NK-92 treated with Interleukin-12 subunit alpha and Interleukin-12 subunit beta, amount 100 ng/mL, for 24 hours (cell line): ENCODE measurements around the gene VMAC.
"Not testable (repeated sequence)": the region's sequence is repeated elsewhere in the genome, so short reads cannot be mapped to it uniquely, and the experiment has no call there.

Source experiments
- DNase-seq: peaks from one replicate; lab custom pipeline; 2025; lab: John Stamatoyannopoulos, UW

Gene VMAC

DNA sequence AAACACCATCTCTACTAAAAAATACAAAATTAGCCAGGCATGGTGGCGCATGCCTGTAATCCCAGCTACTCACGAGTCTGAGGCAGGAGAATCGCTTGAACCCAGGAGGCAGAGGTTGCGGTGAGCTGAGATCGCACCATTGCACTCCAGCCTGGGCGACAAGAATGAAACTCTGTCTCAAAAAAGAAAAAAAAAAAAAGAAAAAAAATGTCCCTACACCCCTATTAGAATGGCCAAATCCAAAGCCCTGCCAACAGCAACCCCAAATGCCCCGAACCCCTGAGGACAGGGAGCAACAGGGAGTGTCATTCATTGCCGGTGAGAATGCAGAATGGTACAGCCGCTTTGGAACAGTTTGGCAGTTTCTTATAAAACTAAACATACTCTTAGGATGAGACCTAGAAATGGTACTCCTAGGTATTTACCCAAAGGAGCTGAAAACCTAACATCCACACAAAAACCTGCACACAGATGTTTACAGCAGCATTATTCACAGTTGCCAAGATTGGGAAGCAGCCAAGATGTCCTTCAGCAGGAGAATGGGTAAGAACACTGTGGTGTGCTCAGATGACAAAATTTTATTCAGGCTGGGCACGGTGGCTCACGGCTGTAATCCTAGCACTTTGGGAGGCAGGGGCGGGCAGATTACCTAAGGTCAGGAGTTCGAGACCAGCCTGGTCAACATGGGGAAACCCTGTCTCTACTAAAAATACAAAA lies 21.4 kb upstream of the VMAC start:
- DNase-seq: not testable (repeated sequence)

DNA sequence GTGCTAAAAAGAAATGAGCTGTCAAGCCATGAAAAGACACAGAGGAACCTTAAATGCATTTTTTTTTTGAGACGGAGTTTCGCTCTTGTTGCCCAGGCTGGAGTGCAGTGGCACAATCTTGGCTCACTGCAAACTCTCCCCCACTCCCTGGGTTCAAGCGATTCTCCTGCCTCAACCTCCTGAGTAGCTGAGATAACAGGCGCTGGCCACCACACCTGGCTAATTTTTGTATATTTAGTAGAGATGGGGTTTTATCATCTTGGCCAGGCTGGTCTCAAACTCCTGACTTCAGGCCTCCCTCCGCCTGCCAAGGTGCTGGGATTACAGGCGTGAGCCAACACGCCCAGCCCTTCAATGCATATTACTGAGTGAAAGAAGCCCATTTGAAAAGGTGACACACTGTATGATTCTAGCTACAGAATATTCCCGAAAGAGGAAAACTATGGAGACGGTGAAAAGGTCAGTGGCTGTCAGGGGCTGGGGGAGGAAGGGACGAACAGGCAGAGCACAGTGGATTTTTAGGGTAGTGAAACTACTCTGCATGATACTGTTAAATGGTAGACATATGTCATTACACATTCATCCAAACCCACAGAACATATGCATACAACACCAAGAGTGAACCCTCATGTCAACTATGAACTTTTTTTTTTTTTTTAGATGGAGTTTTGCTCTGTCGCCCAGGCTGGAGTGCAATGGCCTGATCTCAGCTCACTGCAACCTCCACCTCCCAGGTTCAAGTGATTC lies 20.4 kb upstream of the VMAC start:
- not testable (repeated sequence) for DNase-seq

DNA sequence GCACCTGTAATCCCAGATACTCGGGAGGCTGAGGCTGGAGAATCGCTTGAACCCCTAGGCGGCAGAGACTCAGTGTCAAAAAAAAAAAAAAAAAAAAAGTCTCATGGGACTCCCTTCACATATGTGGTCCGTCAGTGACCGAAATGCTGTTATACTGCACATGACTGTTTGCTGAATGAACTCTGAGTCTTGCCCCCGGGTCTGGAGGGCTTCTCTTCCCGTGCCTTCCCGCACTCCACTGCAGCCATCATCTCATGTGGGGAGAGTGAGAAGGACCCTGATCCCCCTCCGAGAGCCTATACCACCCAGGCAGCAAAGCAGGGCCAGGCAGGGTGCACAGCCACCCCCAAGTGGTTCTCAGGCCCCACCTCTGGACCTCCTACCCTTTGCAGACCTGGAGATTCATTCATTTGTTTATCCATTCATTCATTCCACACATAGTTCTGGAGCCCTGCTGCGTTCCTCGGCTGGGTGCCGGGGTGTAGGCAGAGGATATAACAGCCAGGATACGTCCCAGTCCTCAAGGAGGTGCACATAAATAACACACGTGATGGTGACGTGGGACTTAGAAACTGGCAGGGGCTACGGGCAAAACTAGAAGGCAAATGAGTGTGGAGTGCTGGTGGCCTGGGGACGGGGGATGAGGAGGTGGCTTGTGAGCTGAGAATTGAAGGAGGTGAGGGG lies 15.2 kb upstream of the VMAC start:
- DNase-seq: no peak

DNA sequence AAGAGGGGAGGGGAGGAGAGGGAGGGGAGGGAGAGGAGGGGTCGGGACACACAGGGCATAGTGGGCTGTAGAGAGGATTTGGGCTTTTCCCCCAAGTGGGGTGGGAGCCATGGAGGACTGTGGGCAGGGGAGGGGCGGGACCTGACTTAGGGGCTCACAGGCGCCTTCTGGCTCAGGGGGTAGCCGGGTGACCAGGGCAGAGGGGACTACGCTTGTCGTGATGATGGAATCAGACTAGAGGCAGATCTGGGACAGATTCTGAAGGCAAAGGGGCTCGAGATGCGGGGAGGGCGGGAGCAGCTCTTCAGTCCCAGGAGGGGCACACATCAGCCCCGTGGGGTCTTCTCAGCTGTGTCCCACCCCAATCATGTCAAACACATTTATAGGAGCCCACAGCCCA lies 14.6 kb upstream of the VMAC start:
- DNase-seq: no peak

DNA sequence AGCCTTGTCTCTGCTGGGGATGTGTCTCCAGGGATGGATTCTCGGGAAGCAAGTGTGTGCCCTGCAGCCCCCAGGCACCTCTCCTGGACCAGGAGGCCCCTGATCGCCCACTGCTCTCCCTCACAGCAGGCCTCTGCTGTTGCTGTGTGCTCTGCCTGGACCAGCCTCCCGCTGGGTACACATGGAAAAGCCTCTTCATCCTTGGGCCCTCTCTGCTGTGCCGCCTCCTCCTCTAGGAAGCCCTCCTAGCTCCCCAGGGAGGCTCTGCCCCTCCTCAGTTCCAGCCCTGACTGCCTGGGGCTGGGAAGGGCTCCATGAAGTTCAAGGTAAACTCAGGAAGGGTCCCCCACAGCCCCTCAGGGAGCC lies 13.1 kb upstream of the VMAC start:
- no peak for DNase-seq

DNA sequence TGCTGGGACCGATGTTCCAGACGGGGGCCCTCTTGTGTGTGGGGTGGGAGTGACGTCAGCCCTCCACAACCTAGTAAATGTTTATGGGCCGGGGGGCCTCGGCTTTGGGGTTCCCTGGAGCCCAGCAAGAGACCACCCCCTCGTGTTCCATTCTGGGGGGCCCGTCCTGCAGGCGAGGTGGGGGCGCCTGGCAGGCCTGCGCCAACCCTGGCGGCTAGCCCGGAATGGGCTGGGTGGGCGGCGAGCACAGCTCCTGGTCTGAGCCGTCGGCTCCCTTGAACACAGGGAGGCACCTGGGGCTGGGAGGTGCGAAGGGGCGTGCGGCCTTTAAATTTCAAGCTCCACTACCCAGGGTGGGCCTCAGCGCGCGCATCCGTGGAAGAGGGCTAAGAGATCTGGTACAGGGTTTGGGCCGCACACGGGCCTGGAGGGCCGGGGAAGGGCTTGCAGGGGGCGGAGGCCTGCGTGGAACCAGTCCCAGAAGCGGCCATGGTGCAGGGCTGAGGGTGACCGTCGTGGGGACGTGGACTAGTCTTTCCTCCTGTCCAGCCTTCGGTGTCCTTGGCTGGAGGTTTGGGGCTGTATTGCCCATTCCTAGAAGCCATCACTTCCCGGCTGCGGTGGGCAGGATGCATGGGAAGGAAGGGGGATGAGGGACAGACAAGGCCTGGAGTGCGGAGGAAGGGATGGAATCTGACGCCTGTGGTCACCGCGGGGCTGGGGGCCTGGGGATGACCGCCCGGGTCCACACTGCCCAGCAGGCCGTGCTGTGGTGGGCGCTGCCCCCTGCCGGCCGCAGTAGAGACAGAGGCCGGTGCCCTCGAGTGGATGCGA lies 12.5 kb upstream of the VMAC start:
- no peak for DNase-seq

DNA sequence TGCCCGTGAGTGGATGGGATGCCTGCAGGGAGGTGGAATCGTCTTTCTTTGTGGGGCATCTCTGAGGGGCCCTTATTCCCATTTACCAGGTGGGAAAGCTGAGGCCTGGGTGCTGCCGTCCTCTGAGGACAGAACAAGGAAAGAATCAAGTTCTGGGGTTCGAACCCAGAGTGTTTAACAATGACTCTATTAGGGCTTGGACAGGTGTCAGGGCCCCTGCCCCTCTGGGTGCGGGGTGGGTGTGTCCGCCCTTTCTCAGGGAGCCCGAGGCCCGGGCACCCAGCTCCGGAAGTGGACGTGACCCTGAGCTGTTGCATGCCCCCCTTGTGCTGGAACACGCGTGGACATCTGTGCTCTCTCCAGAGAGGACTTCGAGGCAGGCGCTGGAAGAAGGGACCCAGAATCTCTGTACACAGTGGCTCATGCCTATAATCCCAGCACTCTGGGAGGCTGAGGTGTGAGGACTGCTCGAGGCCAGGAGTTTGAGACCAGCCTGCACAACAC lies 11.8 kb upstream of the VMAC start:
- DNase-seq: no peak

DNA sequence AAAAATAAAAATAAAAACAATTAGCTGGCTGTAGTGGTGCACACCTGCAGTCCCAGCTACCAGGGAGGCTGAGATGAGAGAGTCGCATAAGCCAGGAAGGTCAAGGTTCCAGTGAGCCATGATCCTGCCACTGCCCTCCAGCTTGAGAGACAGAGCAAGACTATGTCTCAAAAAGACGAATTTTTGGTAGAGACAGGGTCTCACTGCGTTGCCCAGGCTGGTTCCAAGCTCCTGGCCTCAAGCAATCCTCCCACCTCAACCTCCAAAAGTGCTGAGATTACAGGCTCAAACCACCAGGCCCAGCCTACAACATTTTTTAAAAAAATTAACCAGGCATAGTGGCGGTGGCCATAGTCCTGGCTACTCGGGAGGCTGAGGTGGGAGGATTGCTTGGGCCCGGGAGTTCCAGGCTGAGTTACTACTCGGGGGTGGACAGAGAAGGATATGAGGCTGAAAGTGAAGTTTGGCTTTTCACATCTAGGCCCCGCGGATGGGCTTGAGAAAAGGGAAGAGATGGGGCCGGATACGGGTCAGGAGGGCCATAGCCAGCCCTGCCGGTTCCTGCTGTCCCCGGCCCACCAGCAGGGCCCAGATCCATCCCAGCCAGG lies 11.3 kb upstream of the VMAC start:
- no peak for DNase-seq

DNA sequence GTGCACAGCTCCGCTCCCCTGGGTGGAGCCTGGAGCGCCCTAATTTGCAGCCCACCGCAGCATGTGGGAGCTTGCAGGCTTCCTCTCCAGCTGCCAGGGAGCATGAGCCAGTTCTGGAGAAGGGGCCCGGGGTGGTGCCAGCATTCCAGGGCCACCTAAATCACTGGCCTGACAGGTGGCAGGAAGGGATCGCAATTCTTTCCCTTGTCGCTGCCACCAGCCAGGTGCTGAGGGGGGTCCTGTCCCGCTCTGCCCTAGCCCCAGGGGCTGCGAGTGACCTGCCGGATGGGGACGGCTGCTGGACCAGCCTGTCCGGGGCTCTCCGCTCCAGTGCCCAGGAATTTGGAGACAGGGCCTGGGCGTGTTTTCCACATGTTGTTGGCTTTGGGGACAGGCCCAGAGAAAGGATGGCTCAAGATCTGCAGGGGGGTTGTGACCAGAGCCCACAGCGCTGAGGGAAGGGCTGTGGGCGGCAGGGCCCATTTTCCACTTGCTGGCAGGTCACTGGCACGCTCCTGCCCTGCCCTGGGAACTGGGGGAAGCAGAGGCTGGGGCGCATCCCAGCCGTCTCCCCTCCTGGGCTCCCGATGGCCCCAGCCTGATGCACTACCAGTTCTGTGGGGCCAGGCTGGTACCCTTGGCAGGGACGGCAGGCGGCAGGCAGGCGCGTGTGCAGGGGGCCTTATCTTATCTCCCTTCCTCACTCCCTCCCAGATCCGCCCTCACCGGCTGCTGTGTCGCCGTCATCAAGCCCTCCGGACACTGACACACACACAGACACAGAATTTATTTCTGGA lies 10.6 kb upstream of the VMAC start:
- DNase-seq: no peak

DNA sequence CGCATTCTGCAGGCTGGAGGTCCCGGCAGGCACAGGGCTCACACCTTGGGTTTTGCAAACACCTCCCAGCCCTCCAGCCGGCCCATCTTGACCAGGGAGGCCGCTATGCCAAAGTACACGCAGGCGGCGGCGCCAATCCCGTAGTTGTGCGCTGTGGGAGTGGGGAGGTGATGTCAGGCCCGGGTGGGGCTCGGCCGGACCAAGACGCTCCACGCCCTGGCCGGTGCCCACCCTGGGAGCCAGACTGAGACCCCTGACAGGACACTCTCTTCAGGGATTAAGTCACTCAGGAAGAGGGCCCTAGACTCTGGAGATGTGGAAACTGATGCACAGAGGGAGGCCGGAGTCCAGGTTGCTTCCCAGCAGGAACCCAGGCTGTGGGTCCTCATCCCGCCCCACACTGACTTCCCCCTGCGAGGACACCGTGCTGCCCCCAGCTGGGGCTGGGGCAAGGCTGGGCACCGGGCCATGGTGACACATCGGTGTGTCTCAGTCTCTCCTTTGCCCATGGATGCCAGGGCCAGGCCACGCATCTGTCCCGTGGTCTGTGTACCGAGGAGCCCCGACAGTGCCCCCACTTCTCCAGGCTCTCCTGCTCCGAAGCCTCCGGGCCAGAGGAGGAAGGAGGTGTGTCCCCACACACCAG lies 9.8 kb upstream of the VMAC start:
- no peak for DNase-seq

DNA sequence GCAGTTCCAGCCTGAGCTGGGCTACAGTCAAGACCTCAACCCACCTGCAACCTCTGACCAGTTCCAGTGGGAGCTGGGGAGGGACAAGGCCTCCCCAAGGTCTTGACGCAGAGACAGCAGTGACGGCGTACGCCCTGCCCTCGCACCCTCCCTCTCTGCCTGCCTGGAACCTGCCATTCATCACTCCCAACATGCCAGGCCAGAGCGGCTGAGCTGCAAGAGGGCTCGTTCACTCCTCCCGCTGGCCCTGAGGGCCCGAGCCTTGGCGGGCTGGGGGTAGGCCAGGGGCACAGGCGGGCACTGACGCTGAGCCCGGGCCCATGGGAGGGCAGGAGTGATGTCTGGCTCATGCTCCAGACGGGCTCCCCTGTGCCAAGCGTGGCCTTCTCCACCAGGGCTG lies 9.3 kb upstream of the VMAC start:
- DNase-seq: no peak

DNA sequence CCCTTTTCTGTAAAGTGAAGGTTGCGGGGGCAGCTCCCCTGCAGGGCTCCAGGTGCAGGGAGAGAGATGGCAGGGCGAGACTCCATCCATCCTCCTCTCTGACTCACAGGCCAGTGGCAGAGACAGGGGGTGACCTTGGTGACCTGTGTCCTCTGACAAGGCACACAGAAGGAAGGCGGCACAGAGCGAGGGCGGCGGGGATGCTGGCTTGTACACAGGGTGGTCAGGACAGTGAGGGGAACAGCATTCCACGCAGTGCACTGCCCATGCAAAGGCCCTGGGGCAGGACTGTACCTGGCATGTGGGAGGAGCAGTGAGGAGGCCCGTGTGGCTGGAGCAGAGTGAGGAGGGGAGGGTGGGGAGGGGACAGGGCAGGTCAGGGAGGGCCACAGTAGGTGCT lies 8.8 kb upstream of the VMAC start:
- no peak for DNase-seq

DNA sequence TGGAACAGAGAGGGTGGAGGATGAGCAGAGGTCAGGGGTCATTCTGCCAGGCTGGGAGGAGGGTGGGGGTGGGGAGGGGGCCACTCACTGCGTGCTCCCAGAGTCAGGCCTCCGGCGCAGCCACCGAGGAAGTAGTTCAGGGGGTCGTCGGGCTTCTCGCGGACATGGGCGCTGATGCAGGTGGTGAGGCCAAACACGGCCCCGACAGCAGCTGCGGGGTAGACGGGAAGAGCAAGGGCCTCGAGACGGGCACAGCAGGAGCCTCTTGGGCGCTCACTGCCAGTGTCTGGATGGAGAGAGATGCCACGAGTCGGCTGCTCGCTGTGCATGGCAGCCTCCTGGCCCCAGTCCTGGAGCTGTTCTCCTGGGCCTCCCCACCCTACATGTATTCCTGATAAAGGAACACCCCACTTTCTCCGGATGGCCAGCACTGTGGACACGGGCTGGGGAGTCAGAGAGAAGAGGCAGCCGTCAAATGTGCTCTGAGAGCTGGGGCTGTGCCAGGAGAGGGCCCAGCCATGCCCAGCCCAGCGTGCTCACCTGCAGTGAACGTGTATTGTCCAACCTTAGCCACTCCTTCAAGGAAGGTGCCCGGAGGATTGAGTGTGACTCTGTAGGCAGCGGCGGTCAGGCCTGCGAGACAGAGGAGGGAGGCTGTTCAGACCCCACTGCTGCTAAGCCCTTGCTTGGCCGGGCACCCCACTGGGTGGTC lies 8.2 kb upstream of the VMAC start:
- no peak for DNase-seq

DNA sequence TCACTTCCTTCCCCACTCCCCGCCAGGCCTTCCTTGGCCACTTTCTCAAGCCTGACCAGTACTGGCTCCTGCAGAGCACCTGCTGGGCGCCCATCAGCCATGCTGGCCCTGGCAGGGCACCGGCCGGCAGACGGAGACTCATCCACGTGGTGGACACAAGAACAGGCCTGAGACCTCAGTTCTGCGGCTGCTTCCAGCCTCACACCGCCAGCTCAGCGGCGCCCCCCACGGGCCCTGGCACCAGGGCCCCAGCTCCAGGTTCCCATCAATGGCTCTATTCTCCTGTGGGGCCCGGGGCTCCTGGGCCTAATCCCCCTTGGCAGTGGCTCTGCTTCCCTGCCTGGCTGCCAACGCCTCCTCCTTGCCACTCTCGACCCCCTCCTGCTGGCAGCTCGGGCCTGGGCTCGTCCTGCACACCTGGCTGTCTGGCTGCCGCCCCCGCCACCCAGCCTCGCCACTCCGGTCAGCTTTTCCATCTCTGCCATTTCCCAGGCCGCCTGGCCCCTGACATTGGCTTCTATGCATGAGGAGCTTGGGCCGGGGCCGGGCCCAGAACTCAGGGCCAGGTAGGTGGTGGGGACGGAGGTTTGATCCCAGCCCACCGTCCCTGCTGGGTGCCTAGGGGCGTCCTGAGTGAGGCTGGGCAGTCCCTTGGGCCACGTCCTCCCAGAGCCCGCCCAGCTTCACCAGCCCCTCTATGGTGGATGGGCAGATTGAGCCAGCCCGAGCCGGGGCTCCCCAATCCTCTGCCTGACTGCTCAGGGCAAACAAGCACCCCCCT lies 7.3 kb upstream of the VMAC start:
- no peak for DNase-seq

DNA sequence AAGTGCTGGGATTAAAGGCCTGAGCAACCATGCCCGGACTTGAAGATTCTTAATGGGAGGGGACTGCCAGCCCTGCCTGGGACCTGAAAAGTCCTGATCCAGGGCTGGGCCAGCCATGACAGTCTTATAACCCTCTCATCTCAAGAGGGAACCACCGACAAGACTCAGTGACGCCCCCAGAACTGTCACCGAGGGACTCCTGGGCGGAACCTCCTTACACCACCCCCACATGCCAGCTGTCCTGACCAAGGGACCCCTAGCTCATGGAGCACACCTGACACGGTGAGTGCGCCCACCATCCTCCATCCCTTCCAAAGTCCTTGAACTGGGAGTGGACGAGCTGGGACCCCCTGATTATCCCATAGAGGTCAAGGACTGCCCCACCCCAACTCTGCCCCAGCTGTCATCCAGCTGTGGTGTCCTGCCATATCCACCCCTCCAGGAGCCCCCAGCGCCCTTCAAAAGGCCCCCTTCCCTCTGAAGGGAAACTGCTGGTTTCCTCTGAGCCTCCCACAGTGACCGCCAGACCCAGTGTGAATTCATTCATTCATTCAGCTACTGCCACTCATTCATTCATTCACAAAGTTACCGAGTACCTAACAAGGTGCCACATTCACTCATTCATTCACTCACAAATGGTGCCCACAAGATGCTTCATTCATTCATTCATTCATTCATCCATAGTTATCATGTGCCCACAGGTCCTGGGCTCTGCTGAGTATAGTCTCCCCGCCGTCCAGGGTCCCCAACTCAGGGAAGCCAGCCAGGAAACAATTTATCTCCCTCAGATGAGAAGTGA lies 4.7 kb upstream of the VMAC start:
- DNase-seq: no peak

DNA sequence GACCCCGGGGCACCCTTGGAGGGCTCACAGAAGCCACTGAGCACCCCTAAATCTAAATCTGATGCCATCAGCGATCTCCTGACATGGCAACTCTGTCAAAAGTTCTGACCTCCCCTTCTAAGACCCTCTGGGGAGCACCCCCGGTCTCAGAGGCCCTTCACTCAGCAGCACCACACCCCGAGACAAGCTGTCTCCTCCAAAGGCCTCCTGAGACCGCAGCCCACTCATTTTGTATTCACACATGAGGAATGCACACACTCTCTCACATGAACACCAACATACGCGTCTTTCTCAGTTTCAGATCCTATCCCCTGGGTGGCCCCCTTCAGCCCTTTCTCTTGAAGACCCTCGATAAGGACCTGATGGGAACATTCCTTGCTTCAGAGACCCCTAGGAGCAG lies 3.7 kb upstream of the VMAC start:
- DNase-seq: no peak

DNA sequence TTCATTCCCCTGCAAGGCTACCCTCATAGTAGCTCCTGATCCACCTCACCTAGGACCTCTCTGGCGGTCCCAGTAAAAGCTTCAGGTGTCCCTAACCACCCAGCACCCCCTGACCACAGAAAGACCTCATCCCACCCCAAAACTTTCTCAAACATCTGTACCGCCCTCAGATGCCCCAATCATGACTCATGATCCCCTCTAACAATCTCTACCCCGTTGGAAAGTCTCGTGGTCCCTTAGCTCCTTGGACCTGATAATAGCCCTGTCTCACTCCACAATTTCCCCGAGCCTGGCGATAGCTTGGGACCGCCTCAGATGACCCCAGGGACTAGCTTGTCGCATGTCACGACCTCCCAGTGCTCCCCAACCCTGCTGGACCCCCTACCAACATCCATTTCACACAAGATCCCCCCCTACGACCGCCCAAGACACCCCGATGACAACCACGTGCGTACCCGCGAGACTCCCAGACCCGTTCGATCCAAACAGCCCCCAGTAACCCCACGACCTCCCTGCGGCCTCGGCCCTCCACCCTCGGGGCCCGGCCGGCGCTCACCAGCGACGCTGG lies 1.5 kb upstream of the VMAC start:
- no peak for DNase-seq
